Measurements from ENCODE around the gene NDC1. TPM values are rescaled to one million over a fixed set of nuclear protein-coding genes. Genes with fewer than 3 reads are reported as not detected.

Gene NDC1
- total RNA-seq, 1 donor from 2014 or later, result 21.7 TPM

DNA sequence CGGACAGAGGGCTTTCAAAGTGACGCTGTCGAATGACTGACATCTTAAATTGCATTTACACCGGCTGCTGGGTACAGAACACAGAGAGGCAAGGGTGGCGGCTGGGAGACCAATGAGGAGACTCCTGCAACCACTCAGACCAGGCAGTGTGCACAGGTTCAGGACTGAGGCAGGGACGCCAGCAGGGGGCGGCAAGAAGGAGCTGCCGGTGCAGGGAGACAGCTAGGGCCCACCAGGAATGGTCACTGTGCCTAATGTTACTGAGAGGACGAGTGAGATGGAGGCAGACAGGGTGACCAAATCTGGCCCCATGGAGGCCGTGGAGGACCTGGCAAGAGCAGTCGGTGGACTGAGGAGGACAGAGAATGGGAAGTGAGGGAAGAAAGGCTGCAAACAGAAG, 122.6 kb downstream of the NDC1 start:
- intact Hi-C loops (cut with micrococcal nuclease), result no loop called here

Other genes starting within 250 kb of the NDC1 start
- not detected in 2 replicates for gene GLIS1, start 99.1 kb downstream of the NDC1 start, total RNA-seq
- 20.1 and 23.1 TPM in 2 replicates for gene YIPF1, start 51.5 kb upstream of the NDC1 start, total RNA-seq
- not detected in 2 replicates for gene DIO1, start 55.9 kb upstream of the NDC1 start, total RNA-seq
- 58.1 and 59.9 TPM in 2 replicates for gene IFT25, start 107.4 kb upstream of the NDC1 start, total RNA-seq
- gene LRRC42, start 108.1 kb upstream of the NDC1 start, total RNA-seq, result 19.3 TPM in 2 replicates
- gene LDLRAD1, start 179.9 kb upstream of the NDC1 start, total RNA-seq, result not detected in 2 replicates
- 194 and 203 TPM in 2 replicates for gene TMEM59, start 214.9 kb upstream of the NDC1 start, total RNA-seq
- 9.9 and 11.8 TPM in 2 replicates for gene TCEANC2, start 215.3 kb upstream of the NDC1 start, total RNA-seq

Data from T-helper 1 cell treated with Interleukin-12 subunit alpha and Interleukin-12 subunit beta and Interleukin-4 antibody, amounts not matched to agents 30 ng/mL and 1 ng/mL, for 36 hours (primary cell).